Pulmonary artery endothelial cell (primary cell): ENCODE data around the gene COTL1. TPM values are rescaled to one million over a fixed set of nuclear protein-coding genes. Genes with fewer than 3 reads are reported as not detected.
"Not testable (repeated sequence)": the region's sequence is repeated elsewhere in the genome, so short reads cannot be mapped to it uniquely, and the experiment has no call there.

Experiments used
- DNase-seq: peaks from one replicate; pipeline ENCODE4 v3.0.0-alpha.2; 2011; ENCODE audit warnings: low read depth, low spot score
- total RNA-seq: library from RNA; depleted of rRNA; stranded (reverse); fragments of >200 nt; gene quantifications from 2 replicates; pipeline ENCODE4 v1.2.3, GENCODE V29; 2014

The COTL1 gene
- total RNA-seq, 1 donor from 2014 or later = 124 TPM

- DNase-seq = peak; percentile 47
Measured at GRCh38 chr16:84532855-84533486, 84.9 kb downstream of the COTL1 start.

- DNase-seq = peak; percentile 89
Measured at GRCh38 chr16:84532291-84532724, 85.6 kb downstream of the COTL1 start.

- no peak for DNase-seq
Measured at GRCh38 chr16:84531671-84532111, 86.2 kb downstream of the COTL1 start.

GRCh38 chr16:84530590-84530989 lies 87.3 kb downstream of the COTL1 start:
- no peak for DNase-seq

- DNase-seq = no peak
Measured at GRCh38 chr16:84529607-84530006, 88.3 kb downstream of the COTL1 start.

- DNase-seq = no peak
Measured at GRCh38 chr16:84528322-84528721, 89.6 kb downstream of the COTL1 start.

GRCh38 chr16:84527532-84528269 lies 90.2 kb downstream of the COTL1 start:
- no peak for DNase-seq

GRCh38 chr16:84526794-84527531 lies 90.9 kb downstream of the COTL1 start:
- no peak for DNase-seq

GRCh38 chr16:84524941-84525581 lies 92.8 kb downstream of the COTL1 start:
- DNase-seq = not testable (repeated sequence)

- DNase-seq = no peak
Measured at GRCh38 chr16:84524346-84524920, 93.4 kb downstream of the COTL1 start.

GRCh38 chr16:84521497-84521770 lies 96.4 kb downstream of the COTL1 start:
- DNase-seq = no peak

- DNase-seq = no peak
Measured at GRCh38 chr16:84520725-84521496, 97.0 kb downstream of the COTL1 start.

GRCh38 chr16:84519855-84520254 lies 98.0 kb downstream of the COTL1 start:
- no peak for DNase-seq

- DNase-seq = no peak
Measured at GRCh38 chr16:84518804-84519341, 99.0 kb downstream of the COTL1 start.

- not testable (repeated sequence) for DNase-seq
Measured at GRCh38 chr16:84518220-84518619, 99.7 kb downstream of the COTL1 start.

GRCh38 chr16:84517366-84517765 lies 100.5 kb downstream of the COTL1 start:
- no peak for DNase-seq
